GM12865 (cell line): Measurements from ENCODE around the gene RAP1GAP2.
"Not testable (repeated sequence)": the region's sequence is repeated elsewhere in the genome, so short reads cannot be mapped to it uniquely, and the experiment has no call there.

Experiments used
- DNase-seq: peaks from one replicate; pipeline ENCODE4 v3.0.0; 2010; ENCODE audit warnings: low read depth
- H3K4me3 ChIP-seq: 2 replicates; pipeline ENCODE4 v1.5.1; 2011; ENCODE audit warnings: mild to moderate bottlenecking, low read depth, low read length, control low read depth
- CTCF ChIP-seq: IDR thresholded peaks from 2 replicates; pipeline ENCODE4 v1.5.1; 2011; ENCODE audit warnings: low read length, control low read depth, low read depth, inconsistent platforms; ENCODE audit not compliant: insufficient read depth; ENCODE audit errors: missing control alignments

The RAP1GAP2 gene

GRCh38 chr17:2780256-2780655, 16.0 kb upstream of the RAP1GAP2 start:
- TF ChIP-seq CTCF = no peak
- DNase-seq = no peak
- H3K4me3 ChIP-seq = no peak overlapping the region

DNA sequence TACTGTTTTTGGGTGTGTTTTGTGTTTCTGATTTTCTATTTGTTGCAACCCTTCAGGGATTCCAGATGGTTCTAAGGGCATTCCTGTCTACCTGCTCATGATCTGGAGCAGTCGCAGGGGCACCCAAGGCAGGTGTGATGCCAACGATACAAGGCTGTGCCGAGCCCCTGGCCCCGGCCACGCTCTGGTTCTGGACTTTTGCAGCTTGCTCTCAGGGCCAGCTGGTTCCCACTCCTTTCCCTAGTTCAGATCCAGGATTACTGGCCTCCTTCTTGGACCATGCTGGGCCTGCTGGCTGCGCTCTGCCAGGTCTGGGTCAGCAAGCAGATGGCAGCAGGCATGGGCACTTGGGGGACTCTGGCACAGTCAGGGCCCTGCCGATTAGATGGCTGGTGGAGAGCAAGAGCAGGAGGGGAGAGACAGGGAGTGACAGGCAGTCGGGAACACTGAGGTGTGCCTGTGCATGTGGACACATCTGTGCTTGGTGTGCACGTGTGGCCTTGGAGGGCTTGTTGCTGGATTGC, 15.2 kb upstream of the RAP1GAP2 start:
- no peak overlapping the region for H3K4me3 ChIP-seq

GRCh38 chr17:2781598-2781997, 14.6 kb upstream of the RAP1GAP2 start:
- not testable (repeated sequence) for H3K4me3 ChIP-seq

More for the DNA sequence above, 15.2 kb upstream of the RAP1GAP2 start:
- no peak for DNase-seq
- no peak for TF ChIP-seq CTCF

DNA sequence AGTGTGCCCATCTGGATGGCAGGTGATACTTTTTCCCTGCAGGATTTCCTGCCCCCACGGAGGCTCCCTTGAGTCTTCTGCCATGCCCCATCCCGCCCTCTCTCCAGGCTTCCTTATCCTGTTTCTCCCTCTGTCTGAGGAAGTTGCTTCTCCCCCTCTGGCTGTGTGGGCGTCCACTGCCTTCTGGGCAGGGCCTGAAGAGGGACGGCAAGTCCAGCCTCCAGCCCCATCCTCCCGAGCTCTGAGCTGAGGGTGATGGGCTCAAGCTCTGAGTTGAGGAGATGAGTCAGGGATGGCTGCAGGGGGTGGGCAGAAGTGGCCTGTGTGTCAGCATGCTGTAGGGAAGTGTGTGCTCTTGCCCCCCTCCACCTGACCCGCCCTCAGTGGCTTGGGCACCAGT, 14.2 kb upstream of the RAP1GAP2 start:
- H3K4me3 ChIP-seq = no peak overlapping the region
- no peak for TF ChIP-seq CTCF
- DNase-seq = no peak

More at GRCh38 chr17:2781598-2781997, 14.6 kb upstream of the RAP1GAP2 start:
- not testable (repeated sequence) for DNase-seq

DNA sequence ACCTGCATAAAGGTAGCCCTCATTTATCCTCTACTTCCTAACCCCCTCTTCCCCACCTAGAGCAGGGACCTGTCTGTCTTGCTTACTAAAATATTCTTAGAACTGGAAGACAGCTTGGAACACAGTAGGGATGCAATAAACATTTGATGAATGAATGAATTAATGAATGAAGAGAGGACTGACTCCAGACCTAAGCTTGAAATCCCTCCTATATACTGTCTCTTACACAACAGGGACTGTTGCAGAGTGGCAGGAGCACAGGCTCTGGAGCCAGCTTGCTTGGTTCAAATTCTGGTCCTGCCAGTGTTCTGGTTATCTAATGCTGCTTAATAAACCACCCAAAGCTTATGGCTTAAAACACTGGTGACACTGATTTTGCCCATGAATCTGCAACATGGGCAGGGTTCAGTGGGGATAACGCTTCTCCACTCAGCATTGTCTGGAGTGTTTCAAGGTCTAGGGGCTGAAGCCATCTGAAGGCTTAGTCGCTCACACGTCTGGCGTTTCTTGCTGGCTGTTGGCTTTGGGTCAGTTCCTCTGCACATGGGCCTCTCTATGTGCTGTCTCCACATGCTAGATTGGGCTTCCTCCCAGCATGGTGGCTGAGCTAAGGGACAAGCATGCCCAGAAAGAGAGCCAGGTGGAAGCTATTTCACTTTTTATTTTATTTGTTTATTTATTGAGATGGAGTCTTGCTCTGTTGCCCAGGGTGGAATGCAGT, 12.8 kb upstream of the RAP1GAP2 start:
- no peak for DNase-seq
- no peak overlapping the region for H3K4me3 ChIP-seq
- TF ChIP-seq CTCF = no peak

DNA sequence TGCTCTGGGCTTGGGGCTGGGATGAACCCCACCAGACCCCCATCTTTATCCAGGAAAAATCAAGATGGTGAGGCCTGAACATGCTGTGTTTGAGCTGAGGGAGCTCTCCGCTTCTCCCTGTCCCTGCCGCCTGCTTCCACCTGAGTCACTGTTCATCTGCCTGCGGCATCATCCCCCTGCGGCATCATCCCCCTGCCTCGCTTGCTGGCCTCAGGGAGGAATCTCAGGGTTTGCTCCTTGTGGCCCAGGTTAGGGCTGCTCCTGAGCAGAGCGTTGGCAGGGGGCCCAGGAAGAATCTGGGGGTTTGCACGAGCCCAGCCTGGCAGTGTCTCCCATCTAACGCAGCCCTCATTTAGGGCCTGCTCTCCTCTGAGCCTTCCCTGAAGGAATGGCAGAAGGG, 11.4 kb upstream of the RAP1GAP2 start:
- no peak overlapping the region for H3K4me3 ChIP-seq
- no peak for TF ChIP-seq CTCF
- DNase-seq = no peak

- DNase-seq, H3K4me3 ChIP-seq: not testable (repeated sequence)
Measured at GRCh38 chr17:2785376-2785775, 10.9 kb upstream of the RAP1GAP2 start.
